Testis (tissue), 2 donors: ENCODE results near the gene ENTREP1.

Experiments
- CTCF ChIP-seq, 3 experiments: fragments of 450-650 bp in 2 of 3; fragments of 200-600 bp in 1 of 3; sonication (generic) in 1 of 3; IDR thresholded peaks; one replicate each; pipeline ENCODE4 v1.5.1; 2016 to 2019; ENCODE audit warnings: antibody characterized with exemption in 3 of 3, mild to moderate bottlenecking in 2 of 3, moderate library complexity in 1 of 3
- POLR2A ChIP-seq: fragments of 450-650 bp; IDR thresholded peaks from one replicate; pipeline ENCODE4 v1.6.1; 2017; ENCODE audit warnings: antibody characterized with exemption, mild to moderate bottlenecking, moderate library complexity

GRCh38 chr9:69376651-69377050, 51.6 kb downstream of the ENTREP1 start:
- TF ChIP-seq POLR2A, result no peak
- no peak for TF ChIP-seq CTCF (IDR thresholded peaks at IDR 0.05)
